Measurements from ENCODE around the gene S100A5. TPM values are rescaled to one million over a fixed set of nuclear protein-coding genes. Genes with fewer than 3 reads are reported as not detected.

S100A5 gene
- total RNA-seq, 1 experiment from 2014 or later = 6.0 TPM

- TF ChIP-seq CTCF (IDR thresholded peaks at IDR 0.05 in 2 of 3, conservative IDR thresholded peaks at IDR 0.05 in 1 of 3; ENCODE audit: borderline replicate concordance in 1 of 3, insufficient read depth in 1 of 3, low read depth in 2 of 3, low read length in 2 of 3) = no peak
- no peak for TF ChIP-seq ELF1 (IDR thresholded peaks at IDR 0.05; ENCODE audit: borderline replicate concordance, low read depth)
- no peak for TF ChIP-seq EZH2phosphoT487 (IDR thresholded peaks at IDR 0.05; ENCODE audit: borderline replicate concordance)
- peak; percentile 65; the same call in 1 of the 2 replicates for TF ChIP-seq ZFX (IDR thresholded peaks at IDR 0.05)
Measured at GRCh38 chr1:153566414-153567371, 26.0 kb upstream of the S100A5 start (continued).

- no peak within 1 kb of the TSS for H2AFZ ChIP-seq (ENCODE audit: low read depth, low read length, poor library complexity, severe bottlenecking)
- peak; percentile 92 for DNase-seq (ENCODE audit: low read depth, low spot score)
- TF ChIP-seq ZFX (IDR thresholded peaks at IDR 0.05) (peak; percentile 44), CTCF (IDR thresholded peaks at IDR 0.05 in 2 of 3, conservative IDR thresholded peaks at IDR 0.05 in 1 of 3; ENCODE audit: borderline replicate concordance in 1 of 3, insufficient read depth in 1 of 3, low read depth in 2 of 3, low read length in 2 of 3) (no peak), ZBTB33 (IDR thresholded peaks at IDR 0.05; ENCODE audit: extremely low read depth, insufficient replicate concordance, low read length) (peak; percentile 63), POLR2AphosphoS5 (IDR thresholded peaks at IDR 0.05; ENCODE audit: low read depth, low read length) (peak; percentile 51), SP1 (IDR thresholded peaks at IDR 0.05; ENCODE audit: low read depth) (no peak), YY1 (IDR thresholded peaks at IDR 0.05; ENCODE audit: extremely low read depth, insufficient replicate concordance, low read depth, low read length) (peak; percentile 26)
Measured at GRCh38 chr1:153565529-153566374, 25.0 kb upstream of the S100A5 start, which contains the start of gene S100A2. Gene S100A2, minus strand, starts transcription at chr1:153565844. Its CDS starts 1,967 bp downstream, at chr1:153563877.

More at GRCh38 chr1:153565529-153566374, 25.0 kb upstream of the S100A5 start, which contains the start of gene S100A2:
- Histone ChIP-seq H4K20me1 (ENCODE audit: insufficient read depth) (no peaks in the 10 kb centered on the region), H3K4me1 (ENCODE audit: control insufficient read depth in 1 of 2, insufficient read depth in 2 of 2, low read length in 2 of 2) (peaks cover 63 to 84% of the 10 kb centered on the region in 2 experiments), H3K9ac (ENCODE audit: low read length) (peak within 1 kb of the TSS; percentile 80), H3K27ac (ENCODE audit: low read depth, low read length) (peak within 1 kb of the TSS; percentile 100), H3K36me3 (ENCODE audit: control insufficient read depth in 1 of 2, insufficient read depth in 2 of 2, low read length in 2 of 2) (no peaks in the 10 kb centered on the region), H3K9me2 (ENCODE audit: insufficient read depth) (no peaks in the 10 kb centered on the region), H3K4me3 (replicated peaks in 1 of 2; ENCODE audit: low read depth in 1 of 2, low read length in 2 of 2) (peak within 1 kb of the TSS; percentile 23 to 41), H3K27me3 (ENCODE audit: insufficient read depth, low read length) (no peaks in the 10 kb centered on the region), H3K4me2 (ENCODE audit: low read length) (peak within 1 kb of the TSS; percentile 77), H3K9me3 (ENCODE audit: control insufficient read depth in 1 of 2, insufficient read depth in 1 of 2, low read depth in 1 of 2, low read length in 2 of 2) (no peaks in the 10 kb centered on the region), H3K79me2 (ENCODE audit: insufficient read depth, low read length) (no peaks in the 10 kb centered on the region)
- ChIA-PET RAD21 (ENCODE audit: low non-redundant PET in 1 of 2, low total read pairs in 2 of 2, uncharacterized antibody in 2 of 2, unreplicated experiment in 2 of 2) (interaction anchor here (0.9 to 1.7 kb wide), 7 partner anchors 20 to 55 kb away, joined by 3 to 7 read pairs (median 4); partner anchors contain the start of genes S100A6 (in 2 of the 2) and S100A4 (in 1 of the 2)), POLR2A (interaction anchor here (0.5 to 4.6 kb wide), 27 partner anchors 8 to 162 kb away, joined by 3 to 114 read pairs (median 4); partner anchors contain the start of genes CHTOP, S100A13, S100A14 and S100A16), CTCF (interaction anchor here (0.7 to 1.9 kb wide), 10 partner anchors 27 to 213 kb away, joined by 3 to 12 read pairs (median 6); partner anchors contain the start of genes S100A13, S100A5 and S100A6)
- intact Hi-C loops (cut with micrococcal nuclease) = loop anchor here (1.0 kb wide), 2 partner anchors 16 to 29 kb away; partner anchors contain the start of gene S100A3
- ATAC-seq = peak; percentile 57
- BruUV-seq (replicated peaks) = no TSS peak
